Sciatic nerve (tissue), 2 donors: ENCODE data around the gene TEKT5. TPM values are rescaled to one million over a fixed set of nuclear protein-coding genes. Genes with fewer than 3 reads are reported as not detected.
"Not testable (repeated sequence)": the region's sequence is repeated elsewhere in the genome, so short reads cannot be mapped to it uniquely, and the experiment has no call there.

Experiments
- ATAC-seq: fragments of 200-7000 bp; cut with Tn5 transposase; one replicate; pipeline ENCODE4 v1.9.1; 2020; ENCODE audit warnings: mild to moderate bottlenecking, moderate library complexity
- DNase-seq: peaks from one replicate; pipeline ENCODE4 v3.0.0-alpha.2; 2020; ENCODE audit warnings: low spot score
- intact Hi-C: fragments of 100-400 bp; cut with DNase I; formaldehyde crosslinking; loops from one replicate; pipeline ENCODE4 v1.14.2; 2022
- total RNA-seq: library from RNA; stranded (reverse); fragmentation: NEBNext Ultra II Directional; extraction: Animal tissue kit (Norgen Biotek cat#: 25700); gene quantifications from one replicate; pipeline ENCODE4 v1.2.1, GENCODE V29; 2021
- donor health status: DM: no; HTN: no; CAD: no.
- donor health status: DM: no; HTN: no; CAD: no.

TEKT5 gene
- total RNA-seq, result not detected

DNA sequence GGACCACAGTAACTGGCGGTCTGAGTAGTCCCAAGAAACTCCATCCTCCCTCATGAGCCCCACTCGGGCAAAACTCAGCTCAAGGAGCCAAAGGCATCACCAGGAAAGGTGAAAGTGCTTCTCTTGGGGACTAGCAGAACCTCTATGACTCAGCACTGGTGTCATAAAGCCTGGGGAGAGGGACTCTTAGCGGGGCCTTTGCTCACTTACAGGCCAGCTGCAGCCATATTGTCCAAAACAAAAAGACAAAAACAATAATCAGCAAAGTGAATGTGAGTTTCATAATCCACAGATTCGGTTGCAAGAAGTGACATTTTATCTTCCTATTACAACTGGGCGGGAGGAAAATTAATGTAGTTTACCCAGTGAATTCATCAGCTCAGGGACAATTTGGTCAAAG is at the start of gene TEKT5:
Gene TEKT5, minus strand, starts transcription at position 101 of the 400 bp plus-strand sequence. Its CDS starts 57 bp downstream, at position 44.
- DNase-seq, result no peak
- intact Hi-C loops, result no loop called here
- no peak for ATAC-seq

DNA sequence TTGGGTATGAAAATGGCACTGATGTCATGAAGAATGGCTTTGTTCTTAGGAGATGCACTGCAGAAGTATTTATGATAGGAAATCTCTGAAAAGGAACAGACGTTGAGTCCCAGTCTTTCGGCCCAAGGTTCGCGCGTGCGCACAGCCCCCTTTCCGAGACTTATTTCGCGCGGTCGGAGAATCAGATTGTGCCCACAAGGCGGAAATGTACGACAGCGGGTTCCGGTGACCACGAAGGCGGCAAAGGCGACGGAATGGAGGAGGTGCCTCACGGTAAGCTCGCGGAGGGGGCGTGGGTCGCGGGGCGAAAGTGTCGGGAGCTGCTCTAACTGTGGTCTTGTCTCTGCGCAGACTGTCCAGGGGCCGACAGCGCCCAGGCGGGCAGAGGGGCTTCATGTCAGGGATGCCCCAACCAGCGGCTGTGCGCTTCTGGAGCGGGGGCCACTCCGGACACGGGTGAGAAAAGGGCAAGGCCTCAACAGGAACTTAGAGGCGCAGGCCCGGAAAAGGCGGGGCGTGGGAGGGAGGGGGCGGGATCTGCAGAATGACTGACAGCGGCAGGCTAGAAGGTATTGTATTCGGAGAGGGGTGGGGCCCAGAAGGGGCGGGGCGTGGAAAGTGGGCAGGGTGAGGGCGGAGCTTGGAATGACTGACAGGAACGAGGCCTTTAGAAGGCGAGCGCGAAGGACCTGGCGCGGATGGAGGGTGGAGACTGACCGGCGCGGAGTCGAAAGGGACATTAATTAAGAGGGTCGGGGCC is 49.1 kb upstream of the TEKT5 start, which contains the start of gene NUBP1:
Gene NUBP1, plus strand, starts transcription at position 233 of the 760 bp plus-strand sequence. Its CDS starts 22 bp downstream, at position 255.
- intact Hi-C loops, result no loop called here
- DNase-seq (peak; percentile 100), ATAC-seq (peak; percentile 98)

DNA sequence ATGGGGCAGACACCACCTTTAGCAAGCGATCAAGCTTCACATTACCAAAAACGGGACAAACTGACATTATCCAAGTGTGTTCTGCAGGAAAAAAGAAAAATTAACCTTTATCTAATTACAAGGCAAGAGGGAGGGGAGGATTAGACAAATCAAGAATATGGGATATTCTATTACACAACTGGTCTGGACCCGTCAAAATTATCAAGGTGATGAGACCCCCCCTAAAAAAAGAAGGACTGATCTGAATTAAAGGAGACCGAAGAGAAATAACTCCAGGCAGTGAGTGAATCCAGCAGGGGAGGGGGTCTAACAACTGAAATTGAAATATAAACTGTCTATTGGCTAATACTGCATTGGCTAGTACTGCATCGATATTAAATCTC is 48.5 kb upstream of the TEKT5 start:
- ATAC-seq, result no peak
- no peak for DNase-seq
- intact Hi-C loops, result no loop called here

DNA sequence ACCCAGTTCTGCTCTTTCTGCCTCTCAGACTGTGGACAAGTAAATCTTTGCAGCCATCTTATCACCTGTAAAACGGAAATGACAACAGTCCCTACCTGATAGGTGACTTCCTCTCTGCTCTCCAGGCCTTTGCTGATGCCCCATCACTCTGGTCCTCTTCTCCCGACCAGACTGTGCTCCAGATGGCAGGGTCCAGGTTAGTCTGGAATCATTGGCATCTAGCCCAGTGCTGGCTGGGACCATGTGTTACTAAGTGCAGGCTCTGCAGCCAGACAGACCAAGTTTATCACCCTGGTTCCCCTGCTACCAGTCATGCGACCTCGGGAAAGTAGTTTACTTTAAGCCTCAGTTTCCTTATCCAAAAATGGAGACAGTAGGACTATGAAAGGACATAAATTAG is 47.1 kb upstream of the TEKT5 start:
- intact Hi-C loops, result no loop called here
- ATAC-seq, result no peak
- peak; percentile 50 for DNase-seq

DNA sequence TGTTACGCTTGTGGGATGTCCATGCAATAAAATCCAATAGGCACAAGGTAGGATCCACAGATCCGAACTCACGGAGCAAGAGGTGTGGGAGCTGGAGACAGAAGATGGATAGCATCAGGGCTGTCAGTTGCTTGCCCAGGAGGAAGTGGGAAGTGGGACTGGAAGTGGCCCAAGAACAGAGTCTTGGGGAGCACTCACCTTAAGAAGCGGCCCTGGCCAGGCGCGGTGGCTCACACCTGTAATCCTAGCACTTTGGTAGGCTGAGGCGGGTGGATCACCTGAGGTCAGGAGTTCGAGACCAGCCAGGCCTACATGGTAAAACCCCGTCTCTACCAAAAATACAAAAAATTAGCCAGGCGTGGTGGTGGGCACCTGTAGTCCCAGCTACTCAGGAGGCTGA is 46.5 kb upstream of the TEKT5 start:
- peak; percentile 45 for DNase-seq
- intact Hi-C loops, ATAC-seq: not testable (repeated sequence)

DNA sequence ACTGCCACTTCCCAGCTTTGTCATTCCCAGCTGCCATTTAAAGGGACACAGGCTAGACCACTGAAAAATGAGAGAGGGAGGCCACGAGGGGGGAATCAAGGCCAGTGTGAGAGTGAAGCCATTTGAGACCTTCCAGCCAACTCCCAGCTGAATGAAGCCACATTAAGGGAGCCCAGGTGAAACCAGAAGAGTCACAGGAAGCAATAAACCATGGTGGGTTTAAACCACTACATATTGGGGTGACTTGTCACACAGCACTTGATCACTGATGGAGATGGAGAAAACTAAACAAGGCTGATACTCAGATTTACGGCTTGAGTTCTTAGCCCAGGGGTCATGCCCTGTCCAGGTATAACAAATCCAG is 46.1 kb upstream of the TEKT5 start:
- DNase-seq (no peak), ATAC-seq (no peak)
- intact Hi-C loops, result no loop called here

DNA sequence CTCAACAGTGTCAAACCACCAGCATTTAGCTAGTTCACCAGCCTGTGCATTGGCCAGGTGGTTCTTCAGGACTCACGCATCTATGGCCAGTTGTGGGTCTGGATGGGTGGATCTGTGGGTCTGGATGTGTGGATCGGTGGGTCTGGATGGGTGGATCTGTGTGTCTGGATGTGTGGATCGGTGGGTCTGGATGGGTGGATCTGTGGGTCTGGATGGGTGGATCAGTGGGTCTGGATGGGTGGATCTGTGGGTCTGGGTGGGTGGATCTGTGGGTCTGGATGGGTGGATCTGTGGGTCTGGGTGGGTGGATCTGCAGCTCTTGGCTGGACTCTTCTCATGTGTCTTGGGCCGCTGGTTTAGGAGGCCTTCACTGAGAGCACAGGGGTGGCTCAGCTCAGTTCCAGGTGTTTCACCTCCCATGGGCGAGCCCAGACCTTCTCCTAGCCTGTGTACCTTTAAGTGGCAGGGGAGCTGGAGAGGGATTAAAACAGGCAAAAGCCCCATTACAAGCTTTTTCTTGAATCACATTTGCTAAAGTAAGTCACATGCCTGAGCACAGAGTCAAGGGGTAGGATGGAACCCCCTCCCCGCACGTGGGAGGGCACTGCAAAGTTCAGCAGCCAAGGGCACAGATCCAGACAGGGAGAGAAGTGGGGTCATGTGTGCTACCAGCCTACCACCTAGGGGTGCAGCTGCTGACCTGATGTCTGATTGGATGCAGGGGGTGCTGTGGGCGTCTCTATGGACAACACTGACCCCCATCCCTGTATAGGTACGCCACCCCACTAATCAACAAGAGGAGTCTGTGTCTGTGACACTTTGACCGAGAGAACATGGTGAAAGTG is 45.5 kb upstream of the TEKT5 start:
- DNase-seq (peak; percentile 38), ATAC-seq (no peak)
- intact Hi-C loops, result loop anchor here (5.0 kb wide), 1 partner anchor 223 kb away; no protein-coding TSS in a partner anchor

DNA sequence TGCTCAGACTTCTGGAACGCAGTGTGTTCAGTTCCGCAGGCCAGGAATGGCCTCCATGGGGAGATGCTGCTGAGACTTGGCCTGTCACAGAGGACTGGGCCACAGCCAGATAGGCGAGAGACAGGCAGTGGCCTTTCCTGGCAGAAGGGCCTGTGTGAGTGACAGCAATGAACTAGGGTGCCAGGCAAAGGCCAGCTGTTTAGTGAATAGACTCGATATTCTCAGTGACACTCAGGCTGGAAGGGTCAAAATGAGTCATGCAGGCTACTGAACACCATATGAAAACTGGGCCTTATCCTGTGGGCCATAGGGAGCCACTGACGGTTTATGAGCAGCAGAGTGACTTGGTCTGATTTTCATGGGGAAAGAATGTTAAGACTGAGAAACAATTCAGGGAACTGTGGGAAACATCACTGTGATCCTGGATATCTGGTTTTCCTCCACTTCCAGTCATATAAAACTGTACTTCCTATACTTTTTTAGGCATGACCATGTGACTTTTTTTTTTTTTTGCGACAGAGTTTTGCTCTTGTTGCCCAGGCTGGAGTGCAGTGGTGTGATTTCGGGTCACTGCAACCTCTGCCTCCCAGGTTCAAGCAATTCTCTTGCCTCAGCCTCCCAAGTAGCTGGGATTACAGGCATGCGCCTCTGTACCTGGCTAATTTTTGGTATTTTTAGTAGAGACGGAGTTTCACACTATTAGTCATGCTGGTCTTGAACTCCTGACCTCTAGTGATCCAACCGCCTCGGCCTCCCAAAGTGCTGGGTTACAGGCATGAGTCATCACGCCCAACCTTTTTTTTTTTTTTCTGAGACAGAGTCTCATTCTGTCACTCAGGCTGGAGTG is 43.7 kb upstream of the TEKT5 start:
- peak; percentile 69 for DNase-seq
- intact Hi-C loops, result loop anchor here (5.0 kb wide), 1 partner anchor 221 kb away; no protein-coding TSS in a partner anchor

DNA sequence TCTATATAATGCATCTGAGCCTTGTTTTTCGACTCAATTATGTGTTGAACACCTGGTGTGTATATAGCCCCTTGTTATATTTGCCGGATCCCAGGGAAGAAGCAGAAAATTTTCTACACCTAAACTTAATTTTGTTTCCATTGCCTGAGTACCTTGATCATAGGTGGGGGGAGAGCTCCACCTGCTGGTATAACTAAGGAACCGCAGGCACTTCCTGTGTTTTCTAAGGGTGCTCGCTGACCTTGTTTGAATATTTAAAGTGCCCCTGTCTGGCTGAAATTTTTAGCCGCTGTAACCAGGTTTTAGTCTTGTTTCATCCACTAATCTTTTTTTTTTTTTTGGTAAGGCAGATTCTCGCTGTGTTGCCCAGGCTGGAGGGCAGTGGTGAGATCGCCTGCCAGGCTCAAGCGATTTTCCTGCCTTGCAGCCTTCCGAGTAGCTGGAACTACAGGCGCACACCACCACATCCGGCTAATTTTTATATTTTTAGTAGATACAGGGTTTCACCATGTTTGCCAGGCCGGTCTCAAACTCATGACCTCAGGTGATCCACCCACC is 42.4 kb upstream of the TEKT5 start:
- intact Hi-C loops, result loop anchor here (5.0 kb wide), 1 partner anchor 220 kb away; no protein-coding TSS in a partner anchor
- ATAC-seq, result peak; percentile 84

More for the DNA sequence above, 43.7 kb upstream of the TEKT5 start:
- peak; percentile 66 for ATAC-seq

DNA sequence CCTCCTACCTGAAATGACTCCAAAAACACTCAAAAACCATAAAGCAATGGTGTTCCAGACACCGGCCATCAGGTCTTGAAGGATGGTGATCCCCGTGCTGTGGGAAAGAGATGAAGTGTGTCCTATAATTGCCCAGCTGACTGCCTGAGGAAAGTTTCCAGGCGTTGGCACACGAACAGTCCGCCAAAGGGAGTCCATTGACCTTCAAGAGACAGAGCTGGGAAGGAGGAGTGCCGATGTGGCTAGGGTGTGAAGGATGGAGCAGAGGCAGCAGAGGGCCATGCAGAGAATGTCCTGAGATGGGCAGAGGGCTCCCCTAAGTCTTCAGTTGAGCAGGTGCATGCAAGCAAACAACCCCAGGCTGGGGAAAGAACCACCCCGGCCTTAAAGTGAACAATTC is 37.1 kb upstream of the TEKT5 start:
- no peak for DNase-seq
- intact Hi-C loops, result no loop called here
- no peak for ATAC-seq

More for the DNA sequence above, 42.4 kb upstream of the TEKT5 start:
- peak; percentile 75 for DNase-seq

DNA sequence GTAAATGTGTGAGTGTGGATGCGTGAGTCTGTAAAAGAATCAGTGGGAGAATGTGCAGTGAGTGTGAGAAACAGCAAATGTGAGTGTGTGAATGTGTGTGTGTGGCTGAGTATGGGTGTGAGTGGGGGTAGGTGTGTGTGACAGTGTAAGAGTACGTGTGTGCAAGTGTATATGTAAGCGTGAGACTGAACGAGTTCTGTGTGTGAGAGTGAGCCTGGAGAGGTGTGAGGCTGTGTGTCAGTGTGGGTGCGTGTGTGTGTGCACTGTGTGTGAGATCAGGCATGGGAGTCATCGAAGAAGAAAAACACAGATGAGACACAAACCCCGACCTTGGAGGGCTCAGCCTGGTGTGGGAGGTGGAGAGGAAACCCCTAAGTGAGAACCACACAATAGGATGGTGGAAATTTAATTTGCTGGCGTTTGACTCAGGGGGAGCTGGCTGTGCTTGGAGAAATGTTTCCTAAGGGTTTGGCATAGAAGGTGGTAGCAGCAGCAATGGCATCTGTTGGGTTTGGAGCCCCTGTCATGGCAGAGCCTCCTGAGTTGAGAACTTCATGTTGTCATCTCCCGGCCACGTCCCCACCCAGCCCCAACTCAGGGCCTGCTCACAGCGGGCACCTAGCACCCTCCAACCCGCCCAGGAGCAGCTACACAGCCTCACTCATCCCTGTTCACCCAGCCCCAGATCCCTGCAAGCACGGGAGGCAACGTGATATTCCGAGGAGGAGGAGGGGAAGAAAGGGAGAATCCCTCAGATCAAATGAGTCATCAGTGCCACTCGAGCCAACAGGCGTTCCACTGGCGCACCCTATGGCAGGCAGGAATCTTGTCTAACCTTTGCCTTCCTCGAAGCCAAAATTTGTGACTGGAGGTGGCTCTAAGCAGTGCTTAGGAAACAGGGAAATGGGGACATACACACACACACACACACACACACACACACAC is 34.6 kb upstream of the TEKT5 start:
- intact Hi-C loops, result no loop called here
- ATAC-seq, result no peak

DNA sequence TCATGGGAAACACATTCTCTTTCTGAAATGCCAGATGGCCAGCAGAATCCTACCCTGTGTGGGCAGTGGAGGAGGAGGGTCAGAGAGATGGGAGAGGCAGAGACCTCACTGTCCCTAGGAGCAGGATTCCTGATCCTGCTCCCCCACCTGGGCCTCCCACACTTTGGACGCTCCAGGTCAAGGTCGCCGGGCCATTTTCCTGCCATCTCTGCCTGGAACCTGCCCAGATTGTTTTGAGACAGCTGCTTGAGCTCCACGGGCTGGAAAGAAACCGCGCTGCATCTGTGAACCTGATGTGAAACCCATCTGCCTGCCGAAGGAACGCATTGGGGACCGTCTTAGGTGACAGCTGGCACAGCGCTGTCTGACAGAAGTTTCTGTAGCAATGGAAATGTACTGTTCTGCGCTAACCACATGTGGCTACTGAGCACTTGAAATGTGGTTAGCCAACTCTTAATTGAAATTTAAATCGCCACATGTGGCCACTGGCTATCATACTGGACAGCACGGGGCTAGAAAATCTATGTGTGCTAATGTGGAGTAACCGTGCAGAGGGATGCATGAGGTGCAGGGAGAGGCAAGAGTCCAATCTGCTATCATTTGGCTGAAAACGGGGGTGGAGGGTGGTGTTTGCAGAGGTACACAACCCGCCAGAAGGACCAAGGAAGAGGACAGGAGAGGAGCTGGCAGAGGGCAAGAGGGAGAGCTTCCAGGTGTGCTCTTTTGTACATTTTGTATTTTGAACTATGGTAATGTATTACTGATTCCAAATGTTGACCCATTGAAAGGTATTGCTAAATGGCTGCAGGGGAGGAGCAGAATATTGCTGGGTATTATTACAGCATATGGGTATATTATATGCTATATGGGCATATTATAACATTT is 33.5 kb upstream of the TEKT5 start:
- intact Hi-C loops, result no loop called here
- no peak for DNase-seq
- no peak for ATAC-seq

More for the DNA sequence above, 34.6 kb upstream of the TEKT5 start:
- no peak for DNase-seq

DNA sequence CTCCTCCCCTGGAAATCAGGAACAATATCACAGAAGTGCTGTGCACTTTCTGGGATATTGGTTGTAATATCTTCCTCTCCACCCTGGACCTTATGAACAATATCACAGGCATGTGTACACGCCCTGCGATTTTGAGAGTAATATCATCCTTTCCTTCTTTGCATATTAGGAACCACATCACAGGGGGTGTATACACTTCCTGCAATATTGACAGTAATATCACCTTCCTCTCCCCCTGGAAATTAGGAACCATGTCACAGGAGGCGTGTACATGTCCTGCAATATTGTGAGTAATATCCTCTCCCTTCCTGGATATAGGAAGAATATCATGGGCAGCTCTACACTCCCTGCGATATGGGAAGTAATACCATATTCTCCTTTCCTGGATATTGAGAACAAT is 14.2 kb upstream of the TEKT5 start:
- no peak for DNase-seq
- intact Hi-C loops, result no loop called here
- no peak for ATAC-seq

DNA sequence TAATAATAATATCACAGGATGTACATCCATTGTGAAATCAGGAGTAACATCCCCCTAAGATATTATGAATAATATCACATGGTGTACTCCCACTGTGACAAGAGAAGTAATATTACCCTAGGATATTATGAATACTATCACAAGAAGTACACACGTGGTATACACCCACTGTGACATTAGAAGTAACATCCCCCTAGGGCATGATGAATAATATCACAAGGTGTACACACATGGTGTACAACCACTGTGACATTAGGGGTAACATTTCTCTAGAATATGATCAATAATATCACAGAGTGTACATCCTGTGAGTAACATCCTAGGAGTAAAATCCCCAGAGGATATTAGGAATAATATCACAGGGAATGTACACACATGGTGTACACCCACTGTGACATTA is 5.0 kb upstream of the TEKT5 start:
- intact Hi-C loops, result no loop called here
- no peak for DNase-seq
- no peak for ATAC-seq

DNA sequence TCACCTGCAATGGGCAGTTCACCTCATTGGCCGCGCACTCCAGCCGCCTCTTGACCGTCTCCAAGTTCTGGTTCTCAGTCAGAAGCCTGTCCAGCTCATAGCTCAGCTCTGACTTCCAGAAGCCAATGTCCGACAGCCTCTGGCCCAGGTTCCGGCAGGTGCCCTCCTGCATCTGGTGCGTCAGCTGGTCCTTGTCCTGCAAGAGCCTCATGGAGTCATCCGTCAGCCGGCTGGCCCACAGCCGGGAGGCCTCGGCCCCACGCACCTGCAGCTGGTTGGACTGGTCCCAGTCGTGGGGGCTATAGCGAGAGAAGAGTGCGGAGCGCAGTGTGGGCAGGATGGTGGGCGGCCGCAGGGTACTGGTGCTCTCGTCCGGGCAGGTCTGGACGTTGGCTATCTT is 424 bp downstream of the TEKT5 start:
- ATAC-seq, result no peak
- no peak for DNase-seq
- intact Hi-C loops, result no loop called here

DNA sequence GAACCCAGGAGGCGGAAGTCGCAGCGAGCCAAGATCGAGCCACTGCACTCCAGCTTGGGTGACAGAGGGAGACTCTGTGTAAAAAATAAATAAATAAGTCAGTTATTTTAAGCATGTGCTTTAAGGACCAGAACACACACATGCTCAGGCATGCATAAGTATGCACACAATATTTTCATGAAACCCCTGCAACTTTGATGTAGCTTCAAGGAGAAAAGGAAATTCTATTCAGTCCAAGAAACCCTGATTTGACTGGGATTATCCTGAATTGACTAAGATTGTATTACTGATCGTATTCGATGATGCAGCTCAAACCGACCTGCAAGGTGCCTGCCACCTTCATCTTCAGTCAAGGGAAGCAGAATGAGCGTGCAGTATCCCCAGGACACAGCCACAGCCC is 841 bp downstream of the TEKT5 start:
- no peak for ATAC-seq
- no peak for DNase-seq
- intact Hi-C loops, result no loop called here

DNA sequence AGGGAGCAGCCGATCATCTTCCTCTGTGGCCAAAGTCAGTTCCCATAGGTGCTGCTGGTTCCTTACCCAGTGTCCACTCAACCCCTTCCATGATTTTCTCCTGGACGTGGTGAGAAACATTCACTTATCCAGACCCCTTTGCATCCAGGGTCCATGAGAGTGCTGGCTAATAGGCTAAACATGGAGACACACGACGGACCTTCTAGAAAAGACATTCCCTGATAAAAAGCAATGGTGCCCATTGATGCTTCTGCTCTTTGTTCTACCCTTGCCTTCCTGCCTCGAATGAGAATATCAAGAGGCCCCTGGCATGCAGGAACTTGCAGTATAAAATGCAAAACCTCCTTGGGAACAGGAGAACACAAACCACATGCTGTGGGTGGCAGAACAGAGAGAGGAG is 2.3 kb downstream of the TEKT5 start:
- no peak for DNase-seq
- no peak for ATAC-seq
- intact Hi-C loops, result no loop called here
